NCI-H69 (cell line): ENCODE data around the gene KREMEN1.

Experiments used
- DNase-seq: peaks from one replicate; lab custom pipeline; 2025; lab: John Stamatoyannopoulos, UW

Gene KREMEN1

GRCh38 chr22:29130476-29130875, 57.6 kb downstream of the KREMEN1 start:
- peak; percentile 46 for DNase-seq

GRCh38 chr22:29133603-29134133, 60.8 kb downstream of the KREMEN1 start:
- no peak for DNase-seq

GRCh38 chr22:29134448-29134847, 61.6 kb downstream of the KREMEN1 start:
- DNase-seq, result no peak

GRCh38 chr22:29136782-29137700, 64.2 kb downstream of the KREMEN1 start:
- DNase-seq, result peak; percentile 50

GRCh38 chr22:29138556-29139305, 65.9 kb downstream of the KREMEN1 start:
- DNase-seq, result no peak

- DNase-seq, result no peak
Measured at GRCh38 chr22:29139965-29140782, 67.3 kb downstream of the KREMEN1 start.

GRCh38 chr22:29141078-29141688, 68.3 kb downstream of the KREMEN1 start:
- DNase-seq, result no peak

- DNase-seq, result no peak
Measured at GRCh38 chr22:29142116-29142515, 69.3 kb downstream of the KREMEN1 start.

GRCh38 chr22:29143941-29144785, 71.3 kb downstream of the KREMEN1 start:
- peak; percentile 90 for DNase-seq

GRCh38 chr22:29144786-29145160, 71.9 kb downstream of the KREMEN1 start:
- DNase-seq, result peak; percentile 33

GRCh38 chr22:29145321-29146072, 72.7 kb downstream of the KREMEN1 start:
- no peak for DNase-seq

- peak; percentile 98 for DNase-seq
Measured at GRCh38 chr22:29146091-29146560, 73.3 kb downstream of the KREMEN1 start.

GRCh38 chr22:29146771-29147170, 73.9 kb downstream of the KREMEN1 start:
- no peak for DNase-seq

- DNase-seq, result no peak
Measured at GRCh38 chr22:29147331-29147899, 74.6 kb downstream of the KREMEN1 start.

GRCh38 chr22:29148036-29148435, 75.2 kb downstream of the KREMEN1 start:
- no peak for DNase-seq

GRCh38 chr22:29148826-29149225, 76.0 kb downstream of the KREMEN1 start:
- no peak for DNase-seq

- DNase-seq, result no peak
Measured at GRCh38 chr22:29149841-29150555, 77.2 kb downstream of the KREMEN1 start.

- DNase-seq, result no peak
Measured at GRCh38 chr22:29150701-29151100, 77.9 kb downstream of the KREMEN1 start.

GRCh38 chr22:29151316-29151715, 78.5 kb downstream of the KREMEN1 start:
- DNase-seq, result no peak
